ENCODE measurements around the gene NEO1. TPM values are rescaled to one million over a fixed set of nuclear protein-coding genes. Genes with fewer than 3 reads are reported as not detected.

Gene NEO1
- polyA plus RNA-seq, 1 of the 3 experiments (the other 2 are of a cell fraction): 13.1 TPM

DNA sequence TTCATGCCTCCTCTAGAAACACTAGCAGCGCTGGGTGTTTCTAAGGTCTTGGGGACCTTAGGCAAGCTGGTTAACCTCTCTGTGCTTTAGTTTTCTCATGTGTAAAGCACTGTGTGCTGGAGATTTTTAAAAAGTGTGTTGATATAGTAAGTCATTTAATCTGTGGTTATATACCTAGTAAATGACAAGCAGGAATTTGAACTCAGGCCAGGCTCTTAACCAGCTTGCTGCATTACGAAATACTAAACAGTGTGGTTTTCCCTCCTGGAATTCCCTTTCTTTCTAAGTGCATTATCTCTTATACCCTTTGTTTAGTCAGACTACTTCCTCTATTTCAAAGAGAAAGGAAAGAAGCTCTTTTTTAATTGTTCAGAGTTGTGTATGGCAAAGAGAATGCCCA lies 26.5 kb downstream of the NEO1 start:
- H3K9me3 ChIP-seq: no peaks in the 10 kb centered on the region
- no peaks in the 10 kb centered on the region for H3F3A ChIP-seq (replicated peaks; ENCODE audit: insufficient read depth)
- DNase-seq: no peak
- H3K27ac ChIP-seq (ENCODE audit: low read depth in 2 of 2, low read length in 1 of 2): peak overlapping the region in 1 of 2 experiments; percentile 29; a peak in 1 of 4 replicates
- no peak overlapping the region for H3K4me2 ChIP-seq
- no peak overlapping the region for H3K4me3 ChIP-seq (ENCODE audit: low read depth in 2 of 2, low read length in 1 of 2)
- H3K9ac ChIP-seq: no peak overlapping the region
- ChIA-PET CTCF (interaction anchor here (0.7 to 1.9 kb wide), 6 partner anchors 11 to 357 kb away, joined by 3 to 4 read pairs (median 4); partner anchors contain the start of gene ADPGK), POLR2A (no interaction called here)
- no peaks in the 10 kb centered on the region for H3K9me2 ChIP-seq
- TF ChIP-seq POLR2AphosphoS5 (IDR thresholded peaks at IDR 0.05; ENCODE audit: low read depth, low read length) (no peak), FOXJ3 (CRISPR knock-in tag; IDR thresholded peaks at IDR 0.05) (no peak), RAD21 (IDR thresholded peaks at IDR 0.05; ENCODE audit: low read length) (no peak), FOXM1 (IDR thresholded peaks at IDR 0.05; ENCODE audit: low read depth) (no peak), RCOR1 (IDR thresholded peaks at IDR 0.05; ENCODE audit: low read length) (no peak), MEF2A (IDR thresholded peaks at IDR 0.05; ENCODE audit: borderline replicate concordance, low read depth) (no peak), JUND (IDR thresholded peaks at IDR 0.05) (no peak), RXRA (IDR thresholded peaks at IDR 0.05; ENCODE audit: borderline replicate concordance, low read depth) (no peak), SMC3 (IDR thresholded peaks at IDR 0.05; ENCODE audit: low read depth, low read length) (no peak), REST (IDR thresholded peaks at IDR 0.05; ENCODE audit: low read depth, low read length) (no peak), YY1 (IDR thresholded peaks at IDR 0.05; ENCODE audit: low read depth) (no peak), TAF1 (IDR thresholded peaks at IDR 0.05; ENCODE audit: borderline replicate concordance, low read depth, low read length) (no peak), EP300 (IDR thresholded peaks at IDR 0.05; ENCODE audit: borderline replicate concordance in 1 of 2, low read depth in 1 of 2, low read length in 1 of 2) (no peak)
- TF ChIP-seq, protein P1, sequence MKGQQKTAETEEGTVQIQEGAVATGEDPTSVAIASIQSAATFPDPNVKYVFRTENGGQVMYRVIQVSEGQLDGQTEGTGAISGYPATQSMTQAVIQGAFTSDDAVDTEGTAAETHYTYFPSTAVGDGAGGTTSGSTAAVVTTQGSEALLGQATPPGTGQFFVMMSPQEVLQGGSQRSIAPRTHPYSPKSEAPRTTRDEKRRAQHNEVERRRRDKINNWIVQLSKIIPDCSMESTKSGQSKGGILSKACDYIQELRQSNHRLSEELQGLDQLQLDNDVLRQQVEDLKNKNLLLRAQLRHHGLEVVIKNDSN (IDR thresholded peaks at IDR 0.05; ENCODE audit: borderline replicate concordance, low read depth): no peak
- TF ChIP-seq, protein P2, sequence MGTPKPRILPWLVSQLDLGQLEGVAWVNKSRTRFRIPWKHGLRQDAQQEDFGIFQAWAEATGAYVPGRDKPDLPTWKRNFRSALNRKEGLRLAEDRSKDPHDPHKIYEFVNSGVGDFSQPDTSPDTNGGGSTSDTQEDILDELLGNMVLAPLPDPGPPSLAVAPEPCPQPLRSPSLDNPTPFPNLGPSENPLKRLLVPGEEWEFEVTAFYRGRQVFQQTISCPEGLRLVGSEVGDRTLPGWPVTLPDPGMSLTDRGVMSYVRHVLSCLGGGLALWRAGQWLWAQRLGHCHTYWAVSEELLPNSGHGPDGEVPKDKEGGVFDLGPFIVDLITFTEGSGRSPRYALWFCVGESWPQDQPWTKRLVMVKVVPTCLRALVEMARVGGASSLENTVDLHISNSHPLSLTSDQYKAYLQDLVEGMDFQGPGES (IDR thresholded peaks at IDR 0.05; ENCODE audit: low read depth, low read length): no peak
- TF ChIP-seq, protein P3, sequence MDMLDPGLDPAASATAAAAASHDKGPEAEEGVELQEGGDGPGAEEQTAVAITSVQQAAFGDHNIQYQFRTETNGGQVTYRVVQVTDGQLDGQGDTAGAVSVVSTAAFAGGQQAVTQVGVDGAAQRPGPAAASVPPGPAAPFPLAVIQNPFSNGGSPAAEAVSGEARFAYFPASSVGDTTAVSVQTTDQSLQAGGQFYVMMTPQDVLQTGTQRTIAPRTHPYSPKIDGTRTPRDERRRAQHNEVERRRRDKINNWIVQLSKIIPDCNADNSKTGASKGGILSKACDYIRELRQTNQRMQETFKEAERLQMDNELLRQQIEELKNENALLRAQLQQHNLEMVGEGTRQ (IDR thresholded peaks at IDR 0.05; ENCODE audit: borderline replicate concordance, low read depth, low read length): no peak
- TF ChIP-seq, protein P4, sequence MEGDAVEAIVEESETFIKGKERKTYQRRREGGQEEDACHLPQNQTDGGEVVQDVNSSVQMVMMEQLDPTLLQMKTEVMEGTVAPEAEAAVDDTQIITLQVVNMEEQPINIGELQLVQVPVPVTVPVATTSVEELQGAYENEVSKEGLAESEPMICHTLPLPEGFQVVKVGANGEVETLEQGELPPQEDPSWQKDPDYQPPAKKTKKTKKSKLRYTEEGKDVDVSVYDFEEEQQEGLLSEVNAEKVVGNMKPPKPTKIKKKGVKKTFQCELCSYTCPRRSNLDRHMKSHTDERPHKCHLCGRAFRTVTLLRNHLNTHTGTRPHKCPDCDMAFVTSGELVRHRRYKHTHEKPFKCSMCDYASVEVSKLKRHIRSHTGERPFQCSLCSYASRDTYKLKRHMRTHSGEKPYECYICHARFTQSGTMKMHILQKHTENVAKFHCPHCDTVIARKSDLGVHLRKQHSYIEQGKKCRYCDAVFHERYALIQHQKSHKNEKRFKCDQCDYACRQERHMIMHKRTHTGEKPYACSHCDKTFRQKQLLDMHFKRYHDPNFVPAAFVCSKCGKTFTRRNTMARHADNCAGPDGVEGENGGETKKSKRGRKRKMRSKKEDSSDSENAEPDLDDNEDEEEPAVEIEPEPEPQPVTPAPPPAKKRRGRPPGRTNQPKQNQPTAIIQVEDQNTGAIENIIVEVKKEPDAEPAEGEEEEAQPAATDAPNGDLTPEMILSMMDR (IDR thresholded peaks at IDR 0.05): no peak
- peaks cover 8 to 14% of the 10 kb centered on the region in 2 experiments; a peak in 3 of 4 replicates for H3K4me1 ChIP-seq (ENCODE audit: control insufficient read depth in 1 of 2, insufficient read depth in 2 of 2, low read depth in 1 of 2, low read length in 1 of 2)
- H2AFZ ChIP-seq (ENCODE audit: low read depth): no peak overlapping the region
- 80% methylated on average over 2 of the region's 2 CpGs for WGBS (ENCODE audit: low lambda C conversion rate)
- no peaks in the 10 kb centered on the region for H3K27me3 ChIP-seq (ENCODE audit: insufficient read depth)
- H3K36me3 ChIP-seq (replicated peaks in 1 of 2; ENCODE audit: control insufficient read depth in 1 of 2, insufficient read depth in 2 of 2, low read length in 1 of 2): no peaks in the 10 kb centered on the region
- H3K79me2 ChIP-seq (ENCODE audit: insufficient read depth): no peaks in the 10 kb centered on the region
- H4K20me1 ChIP-seq (ENCODE audit: insufficient read depth): no peaks in the 10 kb centered on the region
